Upper lobe of left lung (tissue), 6 donors: Measurements from ENCODE around the gene ZBTB16. TPM values are rescaled to one million over a fixed set of nuclear protein-coding genes. Genes with fewer than 3 reads are reported as not detected.

Experiments used
- ATAC-seq, 2 donors: fragments of 200-7000 bp; cut with Tn5 transposase; one replicate each; pipeline ENCODE4 v1.9.1; 2022; ENCODE audit warnings: mild to moderate bottlenecking in 2 of 2, moderate library complexity in 2 of 2; ENCODE audit not compliant: low FRiP score in 2 of 2
- DNase-seq, 2 donors: peaks; one replicate each; pipeline ENCODE4 v3.0.0-alpha.2; 2019 to 2020
- H3K27ac ChIP-seq, 4 donors: fragments of 200-600 bp; sonication (generic); one replicate each; pipeline ENCODE4 v1.5.1; 2016 to 2019
- H3K27me3 ChIP-seq, 4 donors: fragments of 200-600 bp; sonication (generic); one replicate each; pipeline ENCODE4 v1.5.1; 2017 to 2019
- H3K36me3 ChIP-seq, 4 donors: fragments of 200-600 bp; sonication (generic); one replicate each; pipeline ENCODE4 v1.5.1; 2016 to 2019
- H3K4me1 ChIP-seq, 4 donors: fragments of 200-600 bp; sonication (generic); one replicate each; pipeline ENCODE4 v1.5.1; 2018 to 2019
- H3K4me3 ChIP-seq, 4 donors: fragments of 200-600 bp; sonication (generic); one replicate each; pipeline ENCODE4 v1.5.1; 2017 to 2019; ENCODE audit warnings: mild to moderate bottlenecking in 2 of 4, moderate library complexity in 1 of 4
- H3K9me3 ChIP-seq, 4 donors: fragments of 200-600 bp; sonication (generic); one replicate each; pipeline ENCODE4 v1.5.1; 2018 to 2019
- EP300 ChIP-seq, 4 donors: sonication (generic); formaldehyde crosslinking; IDR thresholded peaks; one replicate each; pipeline ENCODE4 v1.5.1; 2017; ENCODE audit warnings: antibody characterized with exemption in 4 of 4, control low read depth in 2 of 4
- POLR2A ChIP-seq, 4 donors: fragments of 450-650 bp; IDR thresholded peaks; one replicate each; pipeline ENCODE4 v1.5.1; 2016 to 2017; ENCODE audit warnings: antibody characterized with exemption in 4 of 4, mild to moderate bottlenecking in 2 of 4
- POLR2AphosphoS5 ChIP-seq, 2 donors: sonication (generic); formaldehyde crosslinking; IDR thresholded peaks; one replicate each; pipeline ENCODE4 v1.5.1; 2017; ENCODE audit warnings: antibody characterized with exemption in 2 of 2
- WGBS, 2 donors: methylation state at CpG; one replicate each; pipeline ENCODE4 v1.1.5; 2017 to 2018; 5-methylcytosine and 5-hydroxymethylcytosine counted together
- total RNA-seq, 6 donors: library from RNA; depleted of rRNA in 4 of 6; stranded (reverse); fragments of >200 nt in 4 of 6; gene quantifications; one replicate each; pipeline versions ENCODE4 v1.1.0 to v1.2.1, GENCODE V29; 2016 to 2021
- TF ChIP-seq, protein P1 (sequence below), 6 experiments: fragments of 450-650 bp in 4 of 6; fragments of 200-600 bp in 2 of 6; sonication (generic) in 2 of 6; IDR thresholded peaks; one replicate each; pipeline ENCODE4 v1.5.1; 2016 to 2019; ENCODE audit warnings: antibody characterized with exemption in 6 of 6
- donor health status: DM: no; HTN: no; CAD: no; lungs with moderate emphysema.
- donor health status: DM: no; HTN: yes; CAD: no; lungs with severe emphysema.

The ZBTB16 gene
- total RNA-seq, 6 donors from 2014 or later, result 110 to 584 (median 179) TPM

DNA sequence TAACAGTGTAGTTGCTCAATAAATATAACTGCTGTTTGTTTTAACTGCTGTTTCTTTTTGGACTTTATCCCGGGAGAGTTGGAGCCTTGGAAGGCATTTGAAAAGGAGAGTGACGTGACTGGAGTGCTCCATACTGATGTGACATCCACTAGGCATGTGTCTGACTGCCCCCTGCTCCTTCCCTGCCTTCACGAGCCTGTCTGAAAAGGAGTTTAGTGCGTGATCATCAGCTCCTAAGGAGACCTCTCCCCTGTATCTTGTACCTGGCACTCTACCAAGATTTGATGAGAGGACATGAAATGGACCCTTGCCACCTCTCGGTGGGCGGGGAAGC, 22.9 kb downstream of the ZBTB16 start:
- Histone ChIP-seq H3K36me3 (peaks cover 6 to 67% (median 24%) of the 10 kb centered on the region in 4 donors), H3K4me1 (peaks cover 98 to 100% (median 100%) of the 10 kb centered on the region in 4 donors), H3K4me3 (no peak overlapping the region), H3K27ac (peak overlapping the region; percentile 13 to 87 (median 74)), H3K9me3 (no peaks in the 10 kb centered on the region), H3K27me3 (no peaks in the 10 kb centered on the region)
- ATAC-seq (no peak), DNase-seq (no peak)
- 39 to 57% methylated on average over 5 to 6 of the region's 6 CpGs for WGBS, 2 donors
- TF ChIP-seq, protein P1, sequence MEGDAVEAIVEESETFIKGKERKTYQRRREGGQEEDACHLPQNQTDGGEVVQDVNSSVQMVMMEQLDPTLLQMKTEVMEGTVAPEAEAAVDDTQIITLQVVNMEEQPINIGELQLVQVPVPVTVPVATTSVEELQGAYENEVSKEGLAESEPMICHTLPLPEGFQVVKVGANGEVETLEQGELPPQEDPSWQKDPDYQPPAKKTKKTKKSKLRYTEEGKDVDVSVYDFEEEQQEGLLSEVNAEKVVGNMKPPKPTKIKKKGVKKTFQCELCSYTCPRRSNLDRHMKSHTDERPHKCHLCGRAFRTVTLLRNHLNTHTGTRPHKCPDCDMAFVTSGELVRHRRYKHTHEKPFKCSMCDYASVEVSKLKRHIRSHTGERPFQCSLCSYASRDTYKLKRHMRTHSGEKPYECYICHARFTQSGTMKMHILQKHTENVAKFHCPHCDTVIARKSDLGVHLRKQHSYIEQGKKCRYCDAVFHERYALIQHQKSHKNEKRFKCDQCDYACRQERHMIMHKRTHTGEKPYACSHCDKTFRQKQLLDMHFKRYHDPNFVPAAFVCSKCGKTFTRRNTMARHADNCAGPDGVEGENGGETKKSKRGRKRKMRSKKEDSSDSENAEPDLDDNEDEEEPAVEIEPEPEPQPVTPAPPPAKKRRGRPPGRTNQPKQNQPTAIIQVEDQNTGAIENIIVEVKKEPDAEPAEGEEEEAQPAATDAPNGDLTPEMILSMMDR (IDR thresholded peaks at IDR 0.05), result no peak
- no peak for TF ChIP-seq POLR2AphosphoS5 (IDR thresholded peaks at IDR 0.05)
- TF ChIP-seq EP300 (IDR thresholded peaks at IDR 0.05), result no peak
- no peak for TF ChIP-seq POLR2A (IDR thresholded peaks at IDR 0.05)

DNA sequence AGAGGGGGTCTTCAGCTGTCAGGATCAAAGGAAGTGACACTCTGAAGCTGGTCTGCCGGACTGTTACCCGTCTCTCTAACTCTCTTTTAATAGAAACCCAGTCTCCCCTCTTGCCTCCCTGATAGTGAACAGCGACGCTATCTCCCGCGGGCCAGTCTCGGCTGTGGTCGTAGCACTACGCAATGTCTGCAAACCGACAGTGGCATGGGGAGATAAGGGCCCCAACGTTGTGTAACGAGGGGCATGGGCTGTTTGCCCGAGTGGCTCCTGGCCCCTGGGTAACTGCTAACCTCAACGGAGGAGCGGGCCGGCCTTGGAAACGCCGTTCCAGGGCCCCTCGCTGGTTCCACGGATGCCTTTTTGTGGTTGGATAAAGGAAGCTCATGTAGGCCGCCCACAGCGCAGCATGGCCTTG, 23.3 kb downstream of the ZBTB16 start:
- H3K4me1 ChIP-seq, result peaks cover 98 to 100% (median 100%) of the 10 kb centered on the region in 4 donors
- peaks cover 2 to 67% (median 23%) of the 10 kb centered on the region in 4 donors for H3K36me3 ChIP-seq
- H3K4me3 ChIP-seq, result no peak overlapping the region
- peak in 1 of 2 donors; percentile 72 for DNase-seq
- H3K27ac ChIP-seq, result peak overlapping the region; percentile 13 to 87 (median 74)
- WGBS, 2 donors, result 60 to 68% methylated on average over 16 to 22 of the region's 22 CpGs
- TF ChIP-seq POLR2A (IDR thresholded peaks at IDR 0.05), result no peak
- TF ChIP-seq, protein P1 (IDR thresholded peaks at IDR 0.05), result no peak
- no peak for TF ChIP-seq POLR2AphosphoS5 (IDR thresholded peaks at IDR 0.05)
- TF ChIP-seq EP300 (IDR thresholded peaks at IDR 0.05), result no peak
- ATAC-seq, result no peak
- no peaks in the 10 kb centered on the region for H3K9me3 ChIP-seq
- no peaks in the 10 kb centered on the region for H3K27me3 ChIP-seq

DNA sequence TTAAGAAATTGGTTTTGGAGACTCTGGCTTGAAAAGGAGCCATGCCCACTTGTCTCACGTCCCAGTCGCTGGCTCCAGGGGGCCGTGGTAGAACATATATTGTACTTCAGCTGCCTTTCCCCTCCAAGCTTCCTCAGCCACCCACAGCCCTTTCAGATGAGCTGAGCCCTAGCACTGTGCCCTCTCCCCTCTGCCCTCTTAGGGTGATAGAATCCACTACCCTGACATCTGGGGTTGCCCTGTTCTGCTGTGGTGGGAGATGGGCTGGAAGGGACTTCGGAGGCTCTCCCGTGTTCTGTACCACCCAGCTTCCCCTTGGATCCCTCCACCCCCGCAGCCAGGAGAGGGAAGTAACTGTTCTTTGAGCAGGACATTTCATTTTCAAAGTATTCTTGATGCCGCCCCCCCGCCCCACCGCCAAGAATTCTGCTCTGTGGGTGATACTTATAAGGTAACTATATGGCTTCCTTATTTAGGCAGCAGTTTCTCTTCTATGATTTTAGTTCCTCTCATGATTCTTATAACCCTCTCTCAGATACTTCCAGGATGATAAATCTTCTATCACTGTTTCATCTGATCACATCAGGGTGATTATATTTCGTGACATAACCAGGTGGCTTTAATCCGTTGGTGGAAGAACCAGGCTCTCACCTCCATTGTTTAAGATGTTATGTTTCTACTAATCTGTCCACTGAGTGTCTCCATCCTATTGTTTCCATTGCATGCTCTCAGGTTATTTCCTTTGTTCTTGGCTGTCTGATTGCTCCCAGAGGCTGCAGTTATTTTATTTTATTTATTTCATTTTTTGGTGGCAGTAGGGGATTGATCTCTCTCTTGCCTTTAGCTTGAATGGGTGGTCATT, 24.1 kb downstream of the ZBTB16 start:
- Histone ChIP-seq H3K36me3 (peaks cover 0 to 64% (median 22%) of the 10 kb centered on the region in 4 donors), H3K27ac (peak overlapping the region; percentile 1 to 87 (median 72)), H3K9me3 (no peaks in the 10 kb centered on the region), H3K4me3 (no peak overlapping the region), H3K27me3 (no peaks in the 10 kb centered on the region), H3K4me1 (peaks cover 98 to 100% (median 100%) of the 10 kb centered on the region in 4 donors)
- WGBS, 2 donors, result 63 to 72% methylated on average over 10 to 11 of the region's 11 CpGs
- TF ChIP-seq POLR2AphosphoS5 (IDR thresholded peaks at IDR 0.05) (no peak), POLR2A (IDR thresholded peaks at IDR 0.05) (no peak), EP300 (IDR thresholded peaks at IDR 0.05) (no peak)
- TF ChIP-seq, protein P1 (IDR thresholded peaks at IDR 0.05), result no peak
- DNase-seq (no peak), ATAC-seq (no peak)

DNA sequence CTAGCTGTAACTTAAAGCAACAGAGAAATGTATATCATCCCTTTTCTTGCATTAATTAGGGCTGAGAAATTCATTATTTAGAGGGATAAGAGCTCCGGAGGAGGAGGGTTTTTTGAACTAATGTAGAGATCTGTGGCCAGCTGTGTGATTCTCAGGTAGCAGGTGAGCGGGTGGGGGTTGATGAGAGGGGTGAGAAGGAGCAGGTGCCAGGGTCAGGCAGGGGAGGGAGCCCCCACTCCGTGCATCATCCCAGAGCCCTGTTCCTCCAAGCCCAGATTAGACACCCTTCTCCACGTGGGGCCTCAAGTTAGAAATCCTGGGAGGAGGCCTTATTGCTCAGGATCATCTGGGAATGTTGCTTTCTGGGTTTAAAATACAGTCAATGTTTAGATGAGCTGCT, 24.9 kb downstream of the ZBTB16 start:
- H3K27ac ChIP-seq, result peak overlapping the region; percentile 1 to 87 (median 64)
- DNase-seq (no peak), ATAC-seq (no peak)
- H3K27me3 ChIP-seq, result no peaks in the 10 kb centered on the region
- peak overlapping the region in 1 of 4 donors; percentile 2 for H3K4me3 ChIP-seq
- H3K36me3 ChIP-seq, result peaks cover 0 to 65% (median 28%) of the 10 kb centered on the region in 4 donors
- TF ChIP-seq, protein P1 (IDR thresholded peaks at IDR 0.05), result no peak
- no peak for TF ChIP-seq POLR2AphosphoS5 (IDR thresholded peaks at IDR 0.05)
- TF ChIP-seq EP300 (IDR thresholded peaks at IDR 0.05), result no peak
- no peak for TF ChIP-seq POLR2A (IDR thresholded peaks at IDR 0.05)
- 65 to 78% methylated on average over 4 of the region's 4 CpGs for WGBS, 2 donors
- peaks cover 98 to 100% (median 100%) of the 10 kb centered on the region in 4 donors for H3K4me1 ChIP-seq
- no peaks in the 10 kb centered on the region for H3K9me3 ChIP-seq
